ENCODE measurements around the gene ROR2.

GRCh38 chr9:91795598-91796241, 154.3 kb downstream of the ROR2 start:
- no peak for TF ChIP-seq CTCF (IDR thresholded peaks at IDR 0.05)
- no peak for TF ChIP-seq ZFX (IDR thresholded peaks at IDR 0.05; ENCODE audit: borderline replicate concordance)

Data from 22Rv1 (cell line).